Superior temporal gyrus (tissue), 1 donor: ENCODE measurements around the gene INS.
"Not testable (repeated sequence)": the region's sequence is repeated elsewhere in the genome, so short reads cannot be mapped to it uniquely, and the experiment has no call there.

Experiments used
- DNase-seq: peaks from one replicate; pipeline ENCODE4 v3.0.0-alpha.2; 2016; ENCODE audit errors: extremely low spot score

The INS gene

GRCh38 chr11:2132874-2133240 lies 28.2 kb downstream of the INS start:
- no peak for DNase-seq

- no peak for DNase-seq
Measured at GRCh38 chr11:2132246-2132645, 28.8 kb downstream of the INS start.

- no peak for DNase-seq
Measured at GRCh38 chr11:2131371-2132236, 29.4 kb downstream of the INS start.

DNA sequence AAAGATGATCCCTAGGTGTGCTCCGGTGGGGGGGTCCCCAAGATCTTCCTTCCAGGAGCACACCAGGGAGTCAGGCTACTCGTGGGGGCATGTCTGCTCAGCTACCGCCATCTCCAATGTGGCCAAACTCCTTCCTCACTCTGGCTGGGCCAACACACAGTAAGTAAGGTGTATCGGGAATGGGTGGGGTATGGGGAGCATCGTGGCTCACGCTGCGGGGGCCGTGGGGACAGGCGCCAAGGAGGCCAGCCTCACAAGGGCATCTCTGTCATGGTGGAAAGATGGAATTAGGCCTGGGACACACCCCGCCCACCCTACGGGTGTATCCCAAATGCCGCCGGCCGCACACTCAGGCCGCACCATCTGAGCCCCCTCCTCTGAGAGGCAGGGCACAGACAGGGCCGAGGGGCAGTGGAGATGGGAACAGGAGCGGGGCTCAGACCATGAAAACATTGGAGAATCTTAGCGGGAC lies 30.1 kb downstream of the INS start:
- DNase-seq: no peak

- no peak for DNase-seq
Measured at GRCh38 chr11:2129699-2130366, 31.2 kb downstream of the INS start.

GRCh38 chr11:2129308-2129698 lies 31.7 kb downstream of the INS start:
- DNase-seq: no peak

GRCh38 chr11:2128511-2129307 lies 32.3 kb downstream of the INS start:
- no peak for DNase-seq

GRCh38 chr11:2128130-2128510 lies 32.9 kb downstream of the INS start:
- no peak for DNase-seq

DNA sequence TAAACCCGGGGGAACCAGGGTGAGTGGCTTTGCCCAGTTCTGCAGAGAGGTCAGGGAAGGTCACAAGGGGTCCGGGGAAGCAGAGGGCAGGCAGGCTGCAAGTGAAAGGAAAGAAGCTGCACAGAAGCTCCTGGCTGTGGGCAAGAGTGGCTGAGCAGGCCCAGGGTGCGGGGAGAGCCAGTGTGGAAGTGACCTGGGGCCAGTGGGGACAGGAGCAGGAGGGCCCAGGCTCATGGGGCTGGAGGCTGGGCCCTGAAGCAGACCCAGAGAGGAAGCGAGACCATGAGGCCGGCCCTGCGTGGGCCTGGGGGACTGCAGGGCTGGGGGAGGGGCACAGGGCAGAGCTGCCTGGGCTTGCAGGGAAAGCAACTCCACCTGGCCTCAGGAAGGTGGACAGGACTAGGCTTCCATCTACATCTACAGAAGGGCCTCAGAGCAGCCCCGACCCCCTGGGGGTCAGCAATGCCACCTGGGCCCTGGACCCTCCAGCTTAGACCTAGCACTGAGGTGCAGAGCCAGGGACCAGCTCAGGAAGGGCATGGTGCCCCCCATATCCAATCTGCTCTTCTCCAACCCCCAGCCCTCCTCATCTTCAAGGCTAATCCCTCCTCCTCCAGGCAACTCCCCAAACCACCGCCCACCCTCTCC lies 33.4 kb downstream of the INS start:
- no peak for DNase-seq

DNA sequence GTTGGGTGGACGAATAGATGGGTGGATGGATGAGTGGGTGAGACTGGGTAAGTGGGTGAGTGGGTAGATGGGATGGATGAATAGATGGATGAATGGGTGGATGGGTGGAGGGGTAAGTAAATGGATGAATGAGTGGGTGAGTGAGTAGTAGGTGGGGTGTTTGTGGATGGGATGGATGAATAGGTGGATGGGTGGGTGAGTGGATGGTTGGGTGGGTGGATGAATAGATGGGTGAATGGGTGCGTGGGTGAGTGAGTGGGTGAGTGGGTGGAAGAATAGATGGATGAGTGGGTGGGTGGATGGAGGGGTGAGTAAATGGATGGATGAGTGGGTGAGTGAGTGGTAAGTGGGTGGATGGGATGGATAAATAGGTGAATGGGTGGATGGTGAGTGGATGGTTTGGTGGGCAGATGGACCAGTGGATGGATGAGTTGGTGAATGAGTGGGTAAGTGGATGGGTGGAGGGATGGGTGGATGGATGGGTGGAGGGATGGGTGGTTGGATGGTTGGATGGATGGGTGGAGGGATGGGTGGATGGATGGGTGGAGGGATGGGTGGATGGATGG lies 34.4 kb downstream of the INS start:
- DNase-seq: no peak

DNA sequence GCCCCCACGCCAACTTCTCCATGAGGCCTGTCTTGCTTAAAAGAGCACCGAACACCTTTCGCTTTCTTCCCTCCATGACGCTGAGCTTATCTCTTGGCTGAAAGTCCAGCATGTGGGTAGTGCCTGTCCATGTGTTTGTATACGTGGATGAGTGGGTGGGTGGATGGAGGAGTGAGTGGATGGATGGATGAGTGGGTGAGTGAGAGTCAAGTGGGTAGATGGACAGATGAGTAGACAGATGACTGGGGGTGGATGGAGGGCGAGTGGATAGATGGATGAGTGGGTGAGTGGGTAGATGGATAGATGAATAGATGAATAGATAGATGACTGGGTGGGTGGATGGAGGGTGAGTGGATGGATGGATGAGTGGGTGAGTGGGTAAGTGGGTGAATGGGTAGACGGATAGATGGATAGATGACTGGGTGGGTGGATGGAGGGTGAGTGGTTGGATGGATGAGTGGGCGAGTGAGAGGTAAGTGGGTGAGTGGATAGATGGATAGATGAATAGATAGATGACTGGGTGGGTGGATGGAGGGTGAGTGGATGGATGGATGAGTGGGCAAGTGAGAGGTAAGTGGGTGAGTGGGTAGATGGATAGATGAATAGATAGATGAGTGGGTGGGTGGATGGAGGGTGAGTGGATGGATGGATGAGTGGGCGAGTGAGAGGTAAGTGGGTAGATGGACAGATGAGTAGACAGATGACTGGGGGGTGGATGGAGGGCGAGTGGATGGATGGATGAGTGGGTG lies 36.1 kb downstream of the INS start:
- not testable (repeated sequence) for DNase-seq

- no peak for DNase-seq
Measured at GRCh38 chr11:2123628-2123960, 37.4 kb downstream of the INS start.

GRCh38 chr11:2122907-2123627 lies 37.9 kb downstream of the INS start:
- no peak for DNase-seq

GRCh38 chr11:2122222-2122906 lies 38.6 kb downstream of the INS start:
- DNase-seq: no peak

DNA sequence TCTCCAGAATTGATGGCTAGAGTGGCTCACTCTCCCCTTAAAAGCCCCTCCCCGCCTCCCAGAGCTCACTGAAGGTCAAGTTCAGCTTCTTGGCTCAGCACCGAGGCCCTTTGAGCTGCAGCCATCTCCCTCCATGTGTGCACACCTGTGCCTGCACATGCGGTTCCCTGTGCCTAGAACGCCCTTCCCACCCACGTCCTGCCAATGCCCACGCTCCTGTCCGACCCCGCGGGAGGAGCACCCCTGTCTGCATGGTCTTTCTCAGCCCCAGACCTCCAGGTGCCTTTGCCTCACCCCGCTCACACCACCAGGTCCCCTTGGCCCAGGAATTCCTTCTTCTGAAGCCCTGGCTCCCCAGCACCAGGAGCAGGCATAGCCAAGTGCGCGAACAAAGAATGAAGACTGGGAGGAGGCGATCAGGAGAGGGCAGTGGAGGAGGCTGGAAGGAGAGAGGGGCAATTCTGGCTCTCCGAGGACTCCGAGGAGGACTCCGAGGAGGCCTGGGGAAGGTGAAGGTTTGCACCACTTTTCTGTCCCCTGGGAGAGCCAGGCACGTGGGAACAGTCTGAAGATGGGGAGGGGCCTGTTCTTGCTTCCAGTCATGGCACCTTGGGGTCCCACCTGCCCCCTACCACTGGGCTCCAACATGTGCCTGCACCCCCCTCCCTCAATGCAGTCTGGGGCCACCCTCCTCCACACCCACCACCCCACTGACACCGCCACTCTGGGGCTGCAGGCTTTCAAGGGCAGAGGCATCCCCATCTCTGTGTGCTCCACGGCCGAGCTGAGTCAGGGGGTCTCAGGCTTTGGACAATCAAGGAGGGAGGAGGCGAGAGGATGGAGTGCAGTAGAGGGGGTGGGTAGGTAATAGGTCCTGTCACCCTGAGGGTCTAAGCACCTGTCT lies 39.5 kb downstream of the INS start:
- no peak for DNase-seq

GRCh38 chr11:2120359-2121100 lies 40.5 kb downstream of the INS start:
- DNase-seq: no peak

DNA sequence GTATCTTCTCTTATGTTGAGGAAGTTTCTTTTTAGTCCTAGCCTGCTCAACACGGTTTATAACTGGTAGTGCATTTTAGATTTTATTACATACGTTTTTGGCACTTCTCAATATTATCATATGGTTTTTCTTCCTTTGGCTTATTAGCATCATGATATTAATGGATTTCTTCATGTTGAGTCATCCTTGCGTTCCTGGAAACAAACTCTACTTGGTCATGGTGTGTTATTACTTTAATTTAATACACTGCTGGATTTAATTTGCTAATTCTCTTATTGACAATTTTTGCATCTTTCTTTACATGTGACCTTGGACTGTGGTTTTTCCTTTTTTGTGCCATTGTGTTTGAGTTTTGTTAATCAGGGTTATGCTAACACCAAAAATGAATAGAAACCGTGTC lies 42.3 kb downstream of the INS start:
- DNase-seq: no peak

- DNase-seq: no peak
Measured at GRCh38 chr11:2116680-2117079, 44.3 kb downstream of the INS start.
